ENCODE results near the gene CRADD. TPM values are rescaled to one million over a fixed set of nuclear protein-coding genes. Genes with fewer than 3 reads are reported as not detected.

Gene CRADD
- total RNA-seq, 1 experiment from 2014 or later, result 7.6 TPM

GRCh38 chr12:93818488-93819049 is 141.4 kb downstream of the CRADD start:
- no peak overlapping the region for H3K9ac ChIP-seq (ENCODE audit: extremely low read depth, insufficient read length, low read length)
- no peaks in the 10 kb centered on the region for H3K23me2 ChIP-seq (ENCODE audit: insufficient read length, low read depth, low read length, poor library complexity, severe bottlenecking)
- no peak overlapping the region for H3T11ph ChIP-seq (ENCODE audit: low read length)
- no peak overlapping the region for H3K56ac ChIP-seq (ENCODE audit: insufficient read length, low read depth, low read length)
- no peak overlapping the region for H2BK12ac ChIP-seq (ENCODE audit: insufficient read length, low read depth, low read length)
- no peaks in the 10 kb centered on the region for H3K9me3 ChIP-seq (ENCODE audit: control insufficient read depth, low read depth, low read length)
- no peak overlapping the region for H4K91ac ChIP-seq (ENCODE audit: insufficient read length, low read depth, low read length)
- H4K5ac ChIP-seq (ENCODE audit: insufficient read length, low read depth, low read length), result no peak overlapping the region
- DNase-seq, result no peak
- H3K4me1 Mint-ChIP-seq, result peaks cover 7 to 8% of the 10 kb centered on the region in 2 experiments
- 0 out of 2 replicates have a peak, but pooled peaks cover 4% of the 10 kb centered on the region for H3K27me3 ChIP-seq (ENCODE audit: insufficient read depth, low read length)
- H3K27me3 Mint-ChIP-seq (ENCODE audit: low read depth), result no peaks in the 10 kb centered on the region
- no peaks in the 10 kb centered on the region for H4K20me1 ChIP-seq (ENCODE audit: control insufficient read depth, insufficient read depth, insufficient read length)
- no peak overlapping the region for H2BK20ac ChIP-seq (ENCODE audit: low read depth, low read length, poor library complexity, severe bottlenecking)
- H2AFZ ChIP-seq (ENCODE audit: low read length), result no peak overlapping the region
- no peaks in the 10 kb centered on the region for H3K9me3 Mint-ChIP-seq
- H2BK5ac ChIP-seq (ENCODE audit: insufficient read length, low read length), result no peak overlapping the region
- H3K4me1 ChIP-seq (ENCODE audit: insufficient read depth, low read length), result no peaks in the 10 kb centered on the region
- no peak overlapping the region for H3K18ac ChIP-seq (ENCODE audit: insufficient read length, low read depth, low read length)
- H3K27ac ChIP-seq (ENCODE audit: insufficient read length, low read depth, low read length), result no peak overlapping the region
- H3K36me3 Mint-ChIP-seq (ENCODE audit: insufficient read depth in 1 of 3, low read depth in 3 of 3), result peaks cover 0 to 1% (median 0%) of the 10 kb centered on the region in 3 experiments; a peak in 2 of 7 replicates
- no peak overlapping the region for H3K4ac ChIP-seq (ENCODE audit: low read depth, low read length)
- H2BK15ac ChIP-seq (ENCODE audit: low read depth, low read length), result no peak overlapping the region
- H3K14ac ChIP-seq (ENCODE audit: insufficient read depth, low read length), result no peak overlapping the region
- no peak for TF ChIP-seq CTCF (conservative IDR thresholded peaks at IDR 0.05)
- H3K27ac Mint-ChIP-seq, result peak overlapping the region in 1 of 3 experiments; percentile 29; a peak in 2 of 7 replicates
- H3K79me1 ChIP-seq (ENCODE audit: insufficient read depth, low read depth, low read length, poor library complexity, severe bottlenecking), result no peaks in the 10 kb centered on the region
- H4K8ac ChIP-seq (replicated peaks; ENCODE audit: insufficient read length, low read depth, low read length), result no peak overlapping the region
- H3K79me2 ChIP-seq (ENCODE audit: insufficient read depth, low read length), result no peaks in the 10 kb centered on the region
- no peak overlapping the region for H3K4me2 ChIP-seq (ENCODE audit: insufficient read depth, insufficient read length, low read length)
- no peak overlapping the region for H3K4me3 Mint-ChIP-seq
- H2AK5ac ChIP-seq (ENCODE audit: insufficient read length, low read length), result no peak overlapping the region
- no peak overlapping the region for H3K23ac ChIP-seq (ENCODE audit: insufficient read length, low read depth, low read length)
- H2BK120ac ChIP-seq (ENCODE audit: low read depth, low read length, poor library complexity, severe bottlenecking), result no peak overlapping the region
- no CpG with 5 or more reads among the region's 9 CpGs for WGBS (ENCODE audit: extremely low coverage, insufficient read length, low lambda C conversion rate)

Measured in H9 (cell line).